T-helper 1 cell (primary cell): ENCODE data around the gene RPTOR.

Experiments used
- DNase-seq, 5 donors: peaks; one replicate each; pipeline ENCODE4 v3.0.0-alpha.2; 2012 to 2020

The RPTOR gene

GRCh38 chr17:80837711-80838110, 293.1 kb downstream of the RPTOR start:
- no peak for DNase-seq

- no peak for DNase-seq
Measured at GRCh38 chr17:80838311-80839025, 293.8 kb downstream of the RPTOR start.

- DNase-seq: no peak
Measured at GRCh38 chr17:80839026-80839345, 294.3 kb downstream of the RPTOR start.

- DNase-seq: no peak
Measured at GRCh38 chr17:80839511-80839941, 294.9 kb downstream of the RPTOR start.

- DNase-seq: no peak
Measured at GRCh38 chr17:80839970-80840369, 295.3 kb downstream of the RPTOR start.

- DNase-seq: no peak
Measured at GRCh38 chr17:80842456-80843013, 297.9 kb downstream of the RPTOR start.

GRCh38 chr17:80843741-80844156, 299.1 kb downstream of the RPTOR start:
- no peak for DNase-seq

- DNase-seq: no peak
Measured at GRCh38 chr17:80844418-80844990, 299.9 kb downstream of the RPTOR start.

GRCh38 chr17:80845069-80845862, 300.6 kb downstream of the RPTOR start:
- no peak for DNase-seq

- no peak for DNase-seq
Measured at GRCh38 chr17:80845863-80846671, 301.4 kb downstream of the RPTOR start.

- no peak for DNase-seq
Measured at GRCh38 chr17:80846932-80847331, 302.3 kb downstream of the RPTOR start.

GRCh38 chr17:80847496-80848230, 303.0 kb downstream of the RPTOR start:
- peak in 2 of 5 donors; percentile 30 to 97 for DNase-seq

GRCh38 chr17:80848449-80849102, 303.9 kb downstream of the RPTOR start:
- no peak for DNase-seq

- no peak for DNase-seq
Measured at GRCh38 chr17:80849119-80849518, 304.5 kb downstream of the RPTOR start.

- DNase-seq: no peak
Measured at GRCh38 chr17:80850109-80850508, 305.5 kb downstream of the RPTOR start.

GRCh38 chr17:80850817-80851216, 306.2 kb downstream of the RPTOR start:
- no peak for DNase-seq

- DNase-seq: no peak
Measured at GRCh38 chr17:80851277-80851925, 306.8 kb downstream of the RPTOR start.

- no peak for DNase-seq
Measured at GRCh38 chr17:80852476-80853015, 307.9 kb downstream of the RPTOR start.

- DNase-seq: no peak
Measured at GRCh38 chr17:80853076-80853475, 308.4 kb downstream of the RPTOR start.

- no peak for DNase-seq
Measured at GRCh38 chr17:80854220-80854619, 309.6 kb downstream of the RPTOR start.
